SK-N-SH treated with all-trans-retinoic acid at 6 μM for 48 hours (cell line): ENCODE data around the gene R3HDM4.

Experiments
- ARNTL ChIP-seq: fragments of 450-650 bp; formaldehyde crosslinking; IDR thresholded peaks from 2 replicates; pipeline ENCODE4 v1.5.0; 2020; ENCODE audit warnings: low read depth, mild to moderate bottlenecking, moderate library complexity, borderline replicate concordance
- CSRNP3 ChIP-seq: fragments of 250-450 bp; sonication (Bioruptor Pico); IDR thresholded peaks from 2 replicates; pipeline ENCODE4 v1.5.1; 2021; ENCODE audit warnings: mild to moderate bottlenecking, moderate library complexity
- ESRRG ChIP-seq: fragments of 250-450 bp; sonication (Bioruptor Pico); IDR thresholded peaks from 2 replicates; pipeline ENCODE4 v1.6.1; 2021; ENCODE audit warnings: mild to moderate bottlenecking
- PATZ1 ChIP-seq: fragments of 250-450 bp; sonication (Bioruptor Pico); IDR thresholded peaks from 2 replicates; pipeline ENCODE4 v1.8.0; 2020; ENCODE audit warnings: mild to moderate bottlenecking, moderate library complexity, borderline replicate concordance
- PPARA ChIP-seq: fragments of 250-450 bp; sonication (Bioruptor Pico); IDR thresholded peaks from 2 replicates; pipeline ENCODE4 v1.5.0; 2020; ENCODE audit warnings: mild to moderate bottlenecking, borderline replicate concordance
- RARB ChIP-seq: fragments of 250-450 bp; sonication (Bioruptor Pico); IDR thresholded peaks from 2 replicates; pipeline ENCODE4 v1.8.0; 2021; ENCODE audit warnings: mild to moderate bottlenecking, moderate library complexity
- TCF4 ChIP-seq: fragments of 250-450 bp; sonication (Bioruptor Pico); IDR thresholded peaks from 2 replicates; pipeline ENCODE4 v1.8.0; 2021; ENCODE audit warnings: mild to moderate bottlenecking, moderate library complexity, borderline replicate concordance
- TSHZ2 ChIP-seq: fragments of 250-450 bp; sonication (Bioruptor Pico); IDR thresholded peaks from 2 replicates; pipeline ENCODE4 v1.5.0; 2020; ENCODE audit warnings: mild to moderate bottlenecking, moderate library complexity

GRCh38 chr19:924553-925086 is 11.6 kb upstream of the R3HDM4 start:
- TF ChIP-seq RARB (CRISPR knock-in tag) (no peak), TSHZ2 (CRISPR knock-in tag) (no peak), CSRNP3 (CRISPR knock-in tag) (no peak), ARNTL (CRISPR knock-in tag) (no peak), PPARA (CRISPR knock-in tag) (no peak), PATZ1 (CRISPR knock-in tag) (no peak), TCF4 (CRISPR knock-in tag) (no peak), ESRRG (CRISPR knock-in tag) (no peak)
